C1 segment of cervical spinal cord (tissue), 14 donors: Measurements from ENCODE around the gene SLC17A7.

Experiments used
- DNase-seq, 14 donors: peaks; one replicate each; lab custom pipeline; 2025; lab: John Stamatoyannopoulos, UW

Gene SLC17A7

DNA sequence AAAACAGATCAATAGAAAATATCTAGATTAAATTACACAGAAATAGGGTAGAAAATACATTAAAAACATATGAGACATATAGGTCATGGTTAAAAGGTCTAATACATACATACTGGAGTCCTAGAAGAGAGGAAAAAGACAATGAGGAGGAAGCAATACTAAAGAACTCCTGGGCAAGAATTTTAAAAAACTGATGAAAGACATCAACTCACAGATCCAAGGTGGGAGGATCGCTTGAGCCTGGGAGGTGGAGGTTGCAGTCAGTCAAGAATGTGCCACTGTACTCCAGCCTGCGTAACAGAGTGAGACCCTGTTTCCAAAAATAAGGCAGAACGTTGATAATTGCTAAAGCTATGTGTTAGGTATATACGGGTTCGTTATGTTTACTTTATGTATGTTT lies 58.7 kb downstream of the SLC17A7 start:
- no peak for DNase-seq

DNA sequence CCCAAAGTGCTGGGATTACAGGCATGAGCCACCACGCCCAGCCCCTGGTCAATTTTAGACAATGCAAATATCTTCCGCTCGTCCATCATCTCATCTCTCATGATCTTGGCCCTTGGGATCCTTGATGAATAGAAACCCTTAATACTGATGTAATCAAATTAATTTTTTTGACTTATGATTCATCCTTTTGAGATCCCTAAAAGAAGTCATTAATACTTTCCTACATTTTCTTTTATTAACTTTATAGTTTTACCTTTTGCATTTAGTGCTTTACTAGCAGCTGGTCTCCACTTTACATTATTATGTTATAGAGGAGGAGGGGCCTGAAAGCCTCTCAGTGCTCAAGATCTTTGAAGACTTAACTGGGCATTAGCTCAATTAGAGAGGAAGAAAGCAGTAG lies 60.9 kb downstream of the SLC17A7 start:
- no peak for DNase-seq
